Endometrial microvascular endothelial cells (primary cell): ENCODE measurements around the gene ISCA2. TPM values are rescaled to one million over a fixed set of nuclear protein-coding genes. Genes with fewer than 3 reads are reported as not detected.

Experiments used
- in situ Hi-C: cut with HindIII; loops from 2 replicates; pipeline ENCODE4 v1.10.0; 2017; ENCODE audit warnings: low sequenced_read_pairs, low pct_unique_long_range_greater_than_20kb; ENCODE audit errors: inconsistent ontology term
- total RNA-seq: library from RNA; depleted of rRNA; stranded (reverse); fragments of >200 nt; gene quantifications from one replicate; pipeline ENCODE4 v1.2.3, GENCODE V29; 2015; ENCODE audit errors: inconsistent ontology term

The ISCA2 gene
- total RNA-seq, 1 donor from 2014 or later: 12.0 TPM

- in situ Hi-C loops: no loop called here
These were observed 11.5 kb downstream of the ISCA2 start for GRCh38 chr14:74504874-74505720.

- in situ Hi-C loops: no loop called here
These were observed 12.3 kb downstream of the ISCA2 start for GRCh38 chr14:74505831-74506230.

GRCh38 chr14:74506411-74506851 is 12.9 kb downstream of the ISCA2 start:
- in situ Hi-C loops: no loop called here

- in situ Hi-C loops: no loop called here
These were observed 13.5 kb downstream of the ISCA2 start for GRCh38 chr14:74507085-74507484.

- in situ Hi-C loops: no loop called here
These were observed 14.3 kb downstream of the ISCA2 start for GRCh38 chr14:74507840-74508239.

- in situ Hi-C loops: no loop called here
These were observed 14.7 kb downstream of the ISCA2 start for GRCh38 chr14:74508292-74508731.

- in situ Hi-C loops: no loop called here
These were observed 15.4 kb downstream of the ISCA2 start for GRCh38 chr14:74508844-74509428.

GRCh38 chr14:74509587-74510222 is 16.1 kb downstream of the ISCA2 start:
- in situ Hi-C loops: no loop called here

GRCh38 chr14:74510223-74510931 is 16.8 kb downstream of the ISCA2 start:
- in situ Hi-C loops: no loop called here

- in situ Hi-C loops: no loop called here
These were observed 17.4 kb downstream of the ISCA2 start for GRCh38 chr14:74510959-74511409.

GRCh38 chr14:74511966-74512830 is 18.6 kb downstream of the ISCA2 start:
- in situ Hi-C loops: no loop called here

- in situ Hi-C loops: no loop called here
These were observed 20.9 kb downstream of the ISCA2 start for GRCh38 chr14:74514471-74514941.

- in situ Hi-C loops: no loop called here
These were observed 22.4 kb downstream of the ISCA2 start for GRCh38 chr14:74515891-74516412.

GRCh38 chr14:74516451-74517160 is 23.0 kb downstream of the ISCA2 start:
- in situ Hi-C loops: no loop called here

GRCh38 chr14:74517731-74518130 is 24.2 kb downstream of the ISCA2 start:
- in situ Hi-C loops: no loop called here

GRCh38 chr14:74518221-74518620 is 24.7 kb downstream of the ISCA2 start:
- in situ Hi-C loops: no loop called here

GRCh38 chr14:74519316-74520074 is 25.9 kb downstream of the ISCA2 start:
- in situ Hi-C loops: no loop called here
